ENCODE data around the gene DIP2C. TPM values are rescaled to one million over a fixed set of nuclear protein-coding genes. Genes with fewer than 3 reads are reported as not detected.

Gene DIP2C
- total RNA-seq, 1 experiment from 2014 or later, result 11.0 TPM

DNA sequence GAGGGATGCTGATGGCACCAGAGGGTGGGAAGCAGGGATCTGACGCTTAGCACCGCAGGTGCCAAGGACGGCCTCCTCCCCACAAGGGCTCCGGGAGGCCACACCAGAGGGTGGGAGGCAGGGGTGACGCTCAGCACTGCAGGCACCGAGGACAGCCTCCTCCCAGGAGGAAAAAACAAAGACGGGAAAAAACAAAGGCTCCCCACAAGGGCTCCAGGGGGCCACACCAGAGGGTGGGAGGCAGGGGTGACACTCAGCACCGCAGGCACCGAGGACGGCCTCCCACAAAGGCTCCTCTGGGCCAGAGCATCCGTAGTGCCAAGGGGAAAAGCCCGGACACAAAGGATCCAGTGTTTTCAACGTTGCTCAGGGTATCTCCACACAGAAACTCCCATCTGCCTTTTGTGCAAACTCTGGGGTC lies 25.6 kb downstream of the DIP2C start:
- no peak overlapping the region for H3K4me3 Mint-ChIP-seq
- no peaks in the 10 kb centered on the region; the same call in 1 of the 2 replicates for H3K9me3 Mint-ChIP-seq
- peaks cover 11% of the 10 kb centered on the region for H3K4me1 Mint-ChIP-seq
- POLR2A ChIA-PET, result no interaction called here
- no peaks in the 10 kb centered on the region for H3K36me3 Mint-ChIP-seq
- ATAC-seq (no peak), DNase-seq (ENCODE audit: low spot score) (no peak)
- H3K27ac Mint-ChIP-seq, result no peak overlapping the region
- CTCF ChIA-PET, result interaction anchor here (2.6 kb wide), 1 partner anchor 125 kb away, joined by 8 read pairs; no protein-coding TSS in a partner anchor
- peak; percentile 42 for TF ChIP-seq ZNF423 (CRISPR knock-in tag; IDR thresholded peaks at IDR 0.05)
- TF ChIP-seq, protein P1, sequence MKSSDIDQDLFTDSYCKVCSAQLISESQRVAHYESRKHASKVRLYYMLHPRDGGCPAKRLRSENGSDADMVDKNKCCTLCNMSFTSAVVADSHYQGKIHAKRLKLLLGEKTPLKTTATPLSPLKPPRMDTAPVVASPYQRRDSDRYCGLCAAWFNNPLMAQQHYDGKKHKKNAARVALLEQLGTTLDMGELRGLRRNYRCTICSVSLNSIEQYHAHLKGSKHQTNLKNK (CRISPR knock-in tag; IDR thresholded peaks at IDR 0.05), result no peak
- no peaks in the 10 kb centered on the region for H3K27me3 Mint-ChIP-seq (ENCODE audit: low read depth)

DNA sequence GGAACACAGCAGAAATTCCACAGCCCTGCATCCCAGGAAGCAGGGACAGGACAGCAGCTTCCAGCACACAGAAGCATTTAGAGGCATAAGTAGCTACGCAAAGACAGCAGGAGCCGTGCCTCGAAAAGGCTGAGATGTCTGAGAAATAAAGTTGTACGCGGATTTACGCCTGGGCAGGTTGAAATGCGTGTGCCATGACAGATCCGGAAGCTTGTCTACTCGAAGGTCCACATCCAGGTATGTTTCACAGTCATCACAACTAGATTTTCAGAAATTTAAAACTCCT lies 26.1 kb downstream of the DIP2C start:
- DNase-seq (ENCODE audit: low spot score) (no peak), ATAC-seq (no peak)
- Mint-ChIP-seq H3K36me3 (no peaks in the 10 kb centered on the region), H3K9me3 (no peaks in the 10 kb centered on the region; the same call in 1 of the 2 replicates), H3K27ac (0 out of 2 replicates have a peak overlapping the region, but pooled peaks have one; percentile 1), H3K4me3 (no peak overlapping the region), H3K27me3 (ENCODE audit: low read depth) (no peaks in the 10 kb centered on the region), H3K4me1 (peaks cover 11% of the 10 kb centered on the region)
- ChIA-PET POLR2A (no interaction called here), CTCF (interaction anchor here (2.6 kb wide), 1 partner anchor 125 kb away, joined by 8 read pairs; no protein-coding TSS in a partner anchor)
- TF ChIP-seq, protein P2, sequence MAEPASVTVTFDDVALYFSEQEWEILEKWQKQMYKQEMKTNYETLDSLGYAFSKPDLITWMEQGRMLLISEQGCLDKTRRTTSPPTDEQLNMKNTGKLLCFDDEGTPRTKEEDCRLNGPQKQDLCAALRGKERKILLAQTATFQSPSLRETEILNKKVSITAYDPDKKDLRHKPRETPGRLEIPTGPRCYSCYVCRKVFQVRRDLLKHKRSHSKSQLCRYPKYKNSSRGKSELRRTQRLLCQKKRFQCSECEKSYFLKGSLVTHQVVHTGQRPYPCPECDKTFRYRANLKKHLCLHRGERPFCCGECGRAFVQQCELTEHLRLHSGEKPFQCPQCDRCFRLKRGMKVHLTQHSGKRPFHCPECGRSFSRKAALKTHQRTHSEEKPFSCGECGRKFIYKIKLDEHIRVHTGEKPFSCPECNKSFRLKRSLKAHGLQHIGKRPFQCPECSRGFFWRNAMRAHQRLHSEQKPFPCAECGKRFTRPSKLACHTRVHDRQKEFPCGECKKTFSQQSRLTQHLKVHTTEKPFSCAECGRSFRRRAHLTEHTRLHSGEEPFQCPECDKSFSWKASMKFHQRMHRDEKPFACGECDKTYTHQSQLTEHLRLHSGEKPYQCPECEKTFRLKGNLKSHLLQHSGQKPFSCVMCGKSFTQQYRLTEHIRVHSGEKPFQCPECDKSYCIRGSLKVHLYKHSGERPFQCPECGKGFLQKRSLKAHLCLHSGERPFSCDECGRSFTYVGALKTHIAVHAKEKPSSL (CRISPR knock-in tag; conservative IDR thresholded peaks at IDR 0.05), result no peak
- TF ChIP-seq, protein P3, sequence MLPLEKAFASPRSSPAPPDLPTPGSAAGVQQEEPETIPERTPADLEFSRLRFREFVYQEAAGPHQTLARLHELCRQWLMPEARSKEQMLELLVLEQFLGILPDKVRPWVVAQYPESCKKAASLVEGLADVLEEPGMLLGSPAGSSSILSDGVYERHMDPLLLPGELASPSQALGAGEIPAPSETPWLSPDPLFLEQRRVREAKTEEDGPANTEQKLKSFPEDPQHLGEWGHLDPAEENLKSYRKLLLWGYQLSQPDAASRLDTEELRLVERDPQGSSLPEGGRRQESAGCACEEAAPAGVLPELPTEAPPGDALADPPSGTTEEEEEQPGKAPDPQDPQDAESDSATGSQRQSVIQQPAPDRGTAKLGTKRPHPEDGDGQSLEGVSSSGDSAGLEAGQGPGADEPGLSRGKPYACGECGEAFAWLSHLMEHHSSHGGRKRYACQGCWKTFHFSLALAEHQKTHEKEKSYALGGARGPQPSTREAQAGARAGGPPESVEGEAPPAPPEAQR (CRISPR knock-in tag; IDR thresholded peaks at IDR 0.05), result no peak
- TF ChIP-seq ZNF671 (CRISPR knock-in tag; IDR thresholded peaks at IDR 0.05) (no peak), MYBL2 (CRISPR knock-in tag; IDR thresholded peaks at IDR 0.05) (no peak), NR3C1 (CRISPR knock-in tag; conservative IDR thresholded peaks at IDR 0.05; ENCODE audit: low read depth) (no peak), ZNF317 (CRISPR knock-in tag; IDR thresholded peaks at IDR 0.05; ENCODE audit: borderline replicate concordance, low read depth) (no peak), IRF2 (CRISPR knock-in tag; IDR thresholded peaks at IDR 0.05; ENCODE audit: borderline replicate concordance, low read depth) (no peak), SP1 (CRISPR knock-in tag; conservative IDR thresholded peaks at IDR 0.05) (no peak), TEAD4 (CRISPR knock-in tag; IDR thresholded peaks at IDR 0.05) (no peak), SMAD3 (CRISPR knock-in tag; IDR thresholded peaks at IDR 0.05; ENCODE audit: borderline replicate concordance) (no peak), OVOL2 (CRISPR knock-in tag; IDR thresholded peaks at IDR 0.05; ENCODE audit: borderline replicate concordance) (no peak)
- TF ChIP-seq, protein P4, sequence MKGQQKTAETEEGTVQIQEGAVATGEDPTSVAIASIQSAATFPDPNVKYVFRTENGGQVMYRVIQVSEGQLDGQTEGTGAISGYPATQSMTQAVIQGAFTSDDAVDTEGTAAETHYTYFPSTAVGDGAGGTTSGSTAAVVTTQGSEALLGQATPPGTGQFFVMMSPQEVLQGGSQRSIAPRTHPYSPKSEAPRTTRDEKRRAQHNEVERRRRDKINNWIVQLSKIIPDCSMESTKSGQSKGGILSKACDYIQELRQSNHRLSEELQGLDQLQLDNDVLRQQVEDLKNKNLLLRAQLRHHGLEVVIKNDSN (CRISPR knock-in tag; IDR thresholded peaks at IDR 0.05), result no peak
- TF ChIP-seq, protein P5, sequence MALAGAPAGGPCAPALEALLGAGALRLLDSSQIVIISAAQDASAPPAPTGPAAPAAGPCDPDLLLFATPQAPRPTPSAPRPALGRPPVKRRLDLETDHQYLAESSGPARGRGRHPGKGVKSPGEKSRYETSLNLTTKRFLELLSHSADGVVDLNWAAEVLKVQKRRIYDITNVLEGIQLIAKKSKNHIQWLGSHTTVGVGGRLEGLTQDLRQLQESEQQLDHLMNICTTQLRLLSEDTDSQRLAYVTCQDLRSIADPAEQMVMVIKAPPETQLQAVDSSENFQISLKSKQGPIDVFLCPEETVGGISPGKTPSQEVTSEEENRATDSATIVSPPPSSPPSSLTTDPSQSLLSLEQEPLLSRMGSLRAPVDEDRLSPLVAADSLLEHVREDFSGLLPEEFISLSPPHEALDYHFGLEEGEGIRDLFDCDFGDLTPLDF (CRISPR knock-in tag; IDR thresholded peaks at IDR 0.05), result no peak
- TF ChIP-seq, protein P6, sequence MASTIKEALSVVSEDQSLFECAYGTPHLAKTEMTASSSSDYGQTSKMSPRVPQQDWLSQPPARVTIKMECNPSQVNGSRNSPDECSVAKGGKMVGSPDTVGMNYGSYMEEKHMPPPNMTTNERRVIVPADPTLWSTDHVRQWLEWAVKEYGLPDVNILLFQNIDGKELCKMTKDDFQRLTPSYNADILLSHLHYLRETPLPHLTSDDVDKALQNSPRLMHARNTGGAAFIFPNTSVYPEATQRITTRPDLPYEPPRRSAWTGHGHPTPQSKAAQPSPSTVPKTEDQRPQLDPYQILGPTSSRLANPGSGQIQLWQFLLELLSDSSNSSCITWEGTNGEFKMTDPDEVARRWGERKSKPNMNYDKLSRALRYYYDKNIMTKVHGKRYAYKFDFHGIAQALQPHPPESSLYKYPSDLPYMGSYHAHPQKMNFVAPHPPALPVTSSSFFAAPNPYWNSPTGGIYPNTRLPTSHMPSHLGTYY (CRISPR knock-in tag; IDR thresholded peaks at IDR 0.05), result no peak
- TF ChIP-seq, protein P7, sequence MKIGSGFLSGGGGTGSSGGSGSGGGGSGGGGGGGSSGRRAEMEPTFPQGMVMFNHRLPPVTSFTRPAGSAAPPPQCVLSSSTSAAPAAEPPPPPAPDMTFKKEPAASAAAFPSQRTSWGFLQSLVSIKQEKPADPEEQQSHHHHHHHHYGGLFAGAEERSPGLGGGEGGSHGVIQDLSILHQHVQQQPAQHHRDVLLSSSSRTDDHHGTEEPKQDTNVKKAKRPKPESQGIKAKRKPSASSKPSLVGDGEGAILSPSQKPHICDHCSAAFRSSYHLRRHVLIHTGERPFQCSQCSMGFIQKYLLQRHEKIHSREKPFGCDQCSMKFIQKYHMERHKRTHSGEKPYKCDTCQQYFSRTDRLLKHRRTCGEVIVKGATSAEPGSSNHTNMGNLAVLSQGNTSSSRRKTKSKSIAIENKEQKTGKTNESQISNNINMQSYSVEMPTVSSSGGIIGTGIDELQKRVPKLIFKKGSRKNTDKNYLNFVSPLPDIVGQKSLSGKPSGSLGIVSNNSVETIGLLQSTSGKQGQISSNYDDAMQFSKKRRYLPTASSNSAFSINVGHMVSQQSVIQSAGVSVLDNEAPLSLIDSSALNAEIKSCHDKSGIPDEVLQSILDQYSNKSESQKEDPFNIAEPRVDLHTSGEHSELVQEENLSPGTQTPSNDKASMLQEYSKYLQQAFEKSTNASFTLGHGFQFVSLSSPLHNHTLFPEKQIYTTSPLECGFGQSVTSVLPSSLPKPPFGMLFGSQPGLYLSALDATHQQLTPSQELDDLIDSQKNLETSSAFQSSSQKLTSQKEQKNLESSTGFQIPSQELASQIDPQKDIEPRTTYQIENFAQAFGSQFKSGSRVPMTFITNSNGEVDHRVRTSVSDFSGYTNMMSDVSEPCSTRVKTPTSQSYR (CRISPR knock-in tag; IDR thresholded peaks at IDR 0.05), result no peak
- TF ChIP-seq, protein P8, sequence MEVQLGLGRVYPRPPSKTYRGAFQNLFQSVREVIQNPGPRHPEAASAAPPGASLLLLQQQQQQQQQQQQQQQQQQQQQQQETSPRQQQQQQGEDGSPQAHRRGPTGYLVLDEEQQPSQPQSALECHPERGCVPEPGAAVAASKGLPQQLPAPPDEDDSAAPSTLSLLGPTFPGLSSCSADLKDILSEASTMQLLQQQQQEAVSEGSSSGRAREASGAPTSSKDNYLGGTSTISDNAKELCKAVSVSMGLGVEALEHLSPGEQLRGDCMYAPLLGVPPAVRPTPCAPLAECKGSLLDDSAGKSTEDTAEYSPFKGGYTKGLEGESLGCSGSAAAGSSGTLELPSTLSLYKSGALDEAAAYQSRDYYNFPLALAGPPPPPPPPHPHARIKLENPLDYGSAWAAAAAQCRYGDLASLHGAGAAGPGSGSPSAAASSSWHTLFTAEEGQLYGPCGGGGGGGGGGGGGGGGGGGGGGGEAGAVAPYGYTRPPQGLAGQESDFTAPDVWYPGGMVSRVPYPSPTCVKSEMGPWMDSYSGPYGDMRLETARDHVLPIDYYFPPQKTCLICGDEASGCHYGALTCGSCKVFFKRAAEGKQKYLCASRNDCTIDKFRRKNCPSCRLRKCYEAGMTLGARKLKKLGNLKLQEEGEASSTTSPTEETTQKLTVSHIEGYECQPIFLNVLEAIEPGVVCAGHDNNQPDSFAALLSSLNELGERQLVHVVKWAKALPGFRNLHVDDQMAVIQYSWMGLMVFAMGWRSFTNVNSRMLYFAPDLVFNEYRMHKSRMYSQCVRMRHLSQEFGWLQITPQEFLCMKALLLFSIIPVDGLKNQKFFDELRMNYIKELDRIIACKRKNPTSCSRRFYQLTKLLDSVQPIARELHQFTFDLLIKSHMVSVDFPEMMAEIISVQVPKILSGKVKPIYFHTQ (CRISPR knock-in tag; IDR thresholded peaks at IDR 0.05), result no peak
- TF ChIP-seq, protein P1 (CRISPR knock-in tag; IDR thresholded peaks at IDR 0.05), result no peak
- TF ChIP-seq, protein P9, sequence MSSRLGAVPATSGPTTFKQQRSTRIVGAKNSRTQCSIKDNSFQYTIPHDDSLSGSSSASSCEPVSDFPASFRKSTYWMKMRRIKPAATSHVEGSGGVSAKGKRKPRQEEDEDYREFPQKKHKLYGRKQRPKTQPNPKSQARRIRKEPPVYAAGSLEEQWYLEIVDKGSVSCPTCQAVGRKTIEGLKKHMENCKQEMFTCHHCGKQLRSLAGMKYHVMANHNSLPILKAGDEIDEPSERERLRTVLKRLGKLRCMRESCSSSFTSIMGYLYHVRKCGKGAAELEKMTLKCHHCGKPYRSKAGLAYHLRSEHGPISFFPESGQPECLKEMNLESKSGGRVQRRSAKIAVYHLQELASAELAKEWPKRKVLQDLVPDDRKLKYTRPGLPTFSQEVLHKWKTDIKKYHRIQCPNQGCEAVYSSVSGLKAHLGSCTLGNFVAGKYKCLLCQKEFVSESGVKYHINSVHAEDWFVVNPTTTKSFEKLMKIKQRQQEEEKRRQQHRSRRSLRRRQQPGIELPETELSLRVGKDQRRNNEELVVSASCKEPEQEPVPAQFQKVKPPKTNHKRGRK (CRISPR knock-in tag; IDR thresholded peaks at IDR 0.05; ENCODE audit: borderline replicate concordance), result no peak

Measured in WTC11 (cell line).